HG02870 (cell line): ENCODE results near the gene FSTL3.
"Not testable (repeated sequence)": the region's sequence is repeated elsewhere in the genome, so short reads cannot be mapped to it uniquely, and the experiment has no call there.

Experiments
- ATAC-seq: cut with Tn5 transposase; IDR thresholded peaks from one replicate; pipeline ENCODE4 v1.9.1; 2021; ENCODE audit warnings: mild to moderate bottlenecking, moderate library complexity; ENCODE audit not compliant: unreplicated experiment

Gene FSTL3

GRCh38 chr19:709196-709964, 33.2 kb downstream of the FSTL3 start:
- no peak for ATAC-seq

GRCh38 chr19:709965-710571, 33.9 kb downstream of the FSTL3 start:
- ATAC-seq, result no peak

GRCh38 chr19:710767-711166, 34.6 kb downstream of the FSTL3 start:
- no peak for ATAC-seq

GRCh38 chr19:711254-711653, 35.1 kb downstream of the FSTL3 start:
- ATAC-seq, result no peak

GRCh38 chr19:715347-715746, 39.2 kb downstream of the FSTL3 start:
- ATAC-seq, result no peak

- ATAC-seq, result no peak
Observed at GRCh38 chr19:718251-718951, 42.2 kb downstream of the FSTL3 start.

GRCh38 chr19:718991-719512, 42.9 kb downstream of the FSTL3 start:
- no peak for ATAC-seq

- ATAC-seq, result no peak
Observed at GRCh38 chr19:719636-720344, 43.6 kb downstream of the FSTL3 start.

- ATAC-seq, result no peak
Observed at GRCh38 chr19:720345-721160, 44.4 kb downstream of the FSTL3 start.

- ATAC-seq, result no peak
Observed at GRCh38 chr19:722553-723101, 46.4 kb downstream of the FSTL3 start.

- no peak for ATAC-seq
Observed at GRCh38 chr19:723247-723646, 47.1 kb downstream of the FSTL3 start.

- ATAC-seq, result no peak
Observed at GRCh38 chr19:723714-724113, 47.5 kb downstream of the FSTL3 start.

GRCh38 chr19:725461-726089, 49.4 kb downstream of the FSTL3 start:
- ATAC-seq, result no peak

- no peak for ATAC-seq
Observed at GRCh38 chr19:726993-727956, 51.1 kb downstream of the FSTL3 start.

- no peak for ATAC-seq
Observed at GRCh38 chr19:728011-728410, 51.8 kb downstream of the FSTL3 start.

GRCh38 chr19:729564-729963, 53.4 kb downstream of the FSTL3 start:
- ATAC-seq, result not testable (repeated sequence)

GRCh38 chr19:729965-730668, 53.9 kb downstream of the FSTL3 start:
- no peak for ATAC-seq

- ATAC-seq, result no peak
Observed at GRCh38 chr19:731000-731399, 54.8 kb downstream of the FSTL3 start.
